ENCODE measurements around the gene ZFP92. TPM values are rescaled to one million over a fixed set of nuclear protein-coding genes. Genes with fewer than 3 reads are reported as not detected.

Gene ZFP92, protein sequence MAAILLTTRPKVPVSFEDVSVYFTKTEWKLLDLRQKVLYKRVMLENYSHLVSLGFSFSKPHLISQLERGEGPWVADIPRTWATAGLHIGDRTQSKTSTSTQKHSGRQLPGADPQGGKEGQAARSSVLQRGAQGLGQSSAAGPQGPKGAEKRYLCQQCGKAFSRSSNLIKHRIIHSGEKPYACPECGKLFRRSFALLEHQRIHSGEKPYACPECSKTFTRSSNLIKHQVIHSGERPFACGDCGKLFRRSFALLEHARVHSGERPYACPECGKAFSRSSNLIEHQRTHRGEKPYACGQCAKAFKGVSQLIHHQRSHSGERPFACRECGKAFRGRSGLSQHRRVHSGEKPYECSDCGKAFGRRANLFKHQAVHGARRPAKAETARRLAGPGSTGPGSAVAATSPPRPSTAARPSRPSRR
- 0.83 and 1.5 TPM in 2 replicates for total RNA-seq

DNA sequence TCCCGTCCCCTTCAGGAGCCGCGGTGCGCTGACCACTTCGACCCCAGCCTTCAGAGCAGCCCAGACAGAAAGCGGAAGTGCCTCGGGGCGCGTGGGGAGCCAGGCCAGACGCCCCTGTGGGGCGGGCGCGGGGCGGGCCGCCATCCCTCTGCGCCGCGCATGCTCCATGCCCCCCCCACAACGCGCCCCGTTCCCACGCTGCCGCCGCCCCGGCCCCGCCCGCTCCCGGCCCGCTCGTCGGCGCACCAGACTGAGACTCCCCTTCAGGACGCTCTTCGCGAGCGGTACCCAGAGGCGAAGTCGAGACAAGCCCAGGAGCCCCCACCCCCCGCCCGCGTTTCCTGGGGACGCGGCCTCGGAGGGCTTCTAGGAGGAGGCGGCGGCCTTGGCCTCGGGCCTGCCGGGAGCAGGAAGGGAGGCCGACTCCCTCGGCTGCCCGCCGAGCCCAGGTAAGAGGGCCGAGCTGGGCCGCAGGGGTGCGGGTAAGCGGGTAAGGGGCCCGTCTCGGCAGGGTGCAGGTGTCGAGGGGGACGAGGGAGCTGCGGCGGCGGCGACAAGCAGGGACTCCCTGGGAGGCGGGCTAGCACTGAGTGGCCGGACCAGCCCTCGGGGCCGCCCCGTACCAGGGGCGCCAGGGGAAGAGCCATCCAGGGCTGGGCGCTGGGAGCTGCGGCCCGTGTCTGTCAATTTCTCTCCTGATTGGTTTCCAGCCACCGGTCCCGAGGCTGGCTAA, at the start of gene ZFP92:
TSS of gene ZFP92 (plus strand) at position 218 of the 733 bp plus-strand sequence. CDS start 6,851 bp downstream, outside the sequence.

DNA sequence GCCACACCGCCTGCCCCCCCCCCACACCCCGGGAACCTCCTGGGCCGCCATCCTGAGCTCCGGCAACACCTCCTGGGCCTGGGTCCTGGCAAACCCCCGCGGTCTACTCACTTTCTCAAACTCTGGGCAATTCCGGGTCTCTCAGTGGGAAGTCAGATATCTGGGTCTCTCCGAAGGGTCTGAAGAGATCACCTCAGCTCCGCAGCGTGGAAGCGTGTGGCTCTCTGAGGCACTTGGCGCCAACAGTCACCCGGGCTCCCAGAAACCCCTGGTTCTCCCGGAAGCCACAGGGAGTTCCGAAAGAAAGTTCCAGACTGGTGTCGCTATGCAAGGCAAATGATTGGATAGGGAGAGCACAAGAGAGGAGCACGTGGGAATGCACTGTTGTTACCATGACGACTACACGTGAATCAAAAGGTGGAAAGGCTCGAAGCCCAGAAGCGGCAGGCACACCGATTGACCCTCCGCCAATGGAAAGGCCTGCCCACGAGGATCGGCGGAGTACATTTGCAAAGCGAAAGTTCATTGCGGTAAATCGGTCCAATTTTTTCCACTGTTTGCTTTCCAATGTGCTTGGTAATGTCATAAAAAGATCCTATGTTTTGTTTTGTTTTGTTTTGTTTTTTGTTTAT, 10.0 kb upstream of the ZFP92 start, which contains the start of gene PNMA6E:
TSS of gene PNMA6E (minus strand) at position 218 of the 632 bp plus-strand sequence. CDS start 2,501 bp downstream, outside the sequence.

GRCh38 chrX:153445856-153446635, 34.8 kb downstream of the ZFP92 start, which contains the start of gene TREX2:
TREX2 (minus strand) TSS chrX:153446056; CDS start chrX:153445430, 626 bp downstream.

Other genes with a start within 250 kb of the ZFP92 start
- gene MAGEA1, start 232.2 kb upstream of the ZFP92 start, total RNA-seq = not detected in 2 replicates
- gene PNMA6F, start 89.7 kb upstream of the ZFP92 start, total RNA-seq = not detected in 2 replicates
- gene ZNF275, start 77.3 kb upstream of the ZFP92 start, total RNA-seq = 9.8 and 16.1 TPM in 2 replicates
- gene PNMA6E, start 10.1 kb upstream of the ZFP92 start, total RNA-seq = not detected in 2 replicates
- gene TREX2, start 34.6 kb downstream of the ZFP92 start, total RNA-seq = 0.18 and 1.8 TPM in 2 replicates
- gene HAUS7, start 59.1 kb downstream of the ZFP92 start, total RNA-seq = 14.3 and 18.2 TPM in 2 replicates
- 34.1 and 66.8 TPM in 2 replicates for gene BGN, start 83.5 kb downstream of the ZFP92 start, total RNA-seq
- gene ATP2B3, start 106.2 kb downstream of the ZFP92 start, total RNA-seq = under 0.01 and 0.09 TPM in 2 replicates
- gene CCNQ, start 187.7 kb downstream of the ZFP92 start, total RNA-seq = 24.5 and 31.8 TPM in 2 replicates
- not detected in 2 replicates for gene DUSP9, start 235.7 kb downstream of the ZFP92 start, total RNA-seq